NCI-H2107 (cell line): ENCODE results near the gene DUS2.

Source experiments
- DNase-seq: peaks from one replicate; lab custom pipeline; 2025; lab: John Stamatoyannopoulos, UW

Gene DUS2

DNA sequence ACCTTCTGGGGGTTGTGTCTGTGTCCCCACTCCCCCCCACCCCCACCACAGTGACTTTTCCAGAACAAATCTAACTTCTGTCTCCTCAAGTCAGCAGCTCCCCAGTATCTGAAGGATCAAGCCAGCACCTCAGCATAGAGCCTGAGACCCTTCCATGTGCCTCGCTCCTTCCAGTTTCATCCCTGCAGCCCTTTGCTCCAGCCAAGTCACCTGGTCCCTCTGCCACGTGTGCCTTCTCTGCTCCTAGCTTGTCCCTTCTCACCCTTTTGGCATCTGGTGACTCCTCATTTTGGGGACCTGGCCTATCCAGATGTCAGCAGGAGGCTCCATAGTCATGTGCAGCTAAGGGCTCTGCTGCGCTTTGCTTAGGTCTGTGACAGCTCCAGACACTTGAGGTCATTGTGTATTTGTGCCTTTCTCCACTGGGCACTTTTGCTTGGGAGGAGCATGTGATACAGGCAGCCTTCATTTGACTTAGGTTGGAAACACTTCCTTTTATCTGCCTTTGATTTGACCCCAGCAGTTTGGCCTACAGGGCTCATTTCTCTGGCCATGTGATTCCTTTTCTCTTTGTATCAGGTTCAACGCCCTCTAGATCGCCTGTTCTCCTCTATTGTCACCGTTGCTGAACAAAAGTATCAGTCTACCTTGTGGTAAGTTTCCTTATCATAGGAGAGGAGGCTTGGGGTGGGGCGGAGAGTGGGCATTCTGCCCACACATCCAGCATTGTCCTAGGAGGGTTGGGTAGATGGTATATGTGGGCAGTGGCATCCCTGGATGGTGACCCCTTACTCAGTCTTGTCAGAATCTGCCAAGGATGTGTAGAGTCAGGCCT, 55.0 kb downstream of the DUS2 start:
- no peak for DNase-seq

DNA sequence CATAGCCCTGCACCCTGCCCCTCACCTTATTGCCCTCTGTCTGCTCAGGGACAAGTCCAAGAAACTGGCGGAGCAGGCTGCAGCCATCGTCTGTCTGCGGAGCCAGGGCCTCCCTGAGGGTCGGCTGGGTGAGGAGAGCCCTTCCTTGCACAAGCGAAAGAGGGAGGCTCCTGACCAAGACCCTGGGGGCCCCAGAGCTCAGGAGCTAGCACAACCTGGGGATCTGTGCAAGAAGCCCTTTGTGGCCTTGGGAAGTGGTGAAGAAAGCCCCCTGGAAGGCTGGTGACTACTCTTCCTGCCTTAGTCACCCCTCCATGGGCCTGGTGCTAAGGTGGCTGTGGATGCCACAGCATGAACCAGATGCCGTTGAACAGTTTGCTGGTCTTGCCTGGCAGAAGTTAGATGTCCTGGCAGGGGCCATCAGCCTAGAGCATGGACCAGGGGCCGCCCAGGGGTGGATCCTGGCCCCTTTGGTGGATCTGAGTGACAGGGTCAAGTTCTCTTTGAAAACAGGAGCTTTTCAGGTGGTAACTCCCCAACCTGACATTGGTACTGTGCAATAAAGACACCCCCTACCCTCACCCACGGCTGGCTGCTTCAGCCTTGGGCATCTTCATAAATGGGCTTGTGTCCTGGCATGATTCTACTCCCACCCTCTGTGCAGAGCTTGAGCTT, 55.8 kb downstream of the DUS2 start:
- DNase-seq: no peak

DNA sequence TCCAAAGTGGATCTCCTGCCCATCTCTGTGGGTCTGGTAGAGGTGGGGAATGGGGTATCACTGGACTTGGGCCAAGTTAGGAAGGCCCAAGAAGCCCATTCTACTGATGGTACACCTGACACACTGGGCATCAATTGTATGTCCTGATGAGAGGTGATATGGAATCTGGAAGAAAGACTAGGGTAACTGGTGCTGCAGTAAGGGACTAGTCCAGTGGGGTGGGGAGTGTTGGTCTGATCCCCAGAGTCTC, 56.2 kb downstream of the DUS2 start:
- no peak for DNase-seq

DNA sequence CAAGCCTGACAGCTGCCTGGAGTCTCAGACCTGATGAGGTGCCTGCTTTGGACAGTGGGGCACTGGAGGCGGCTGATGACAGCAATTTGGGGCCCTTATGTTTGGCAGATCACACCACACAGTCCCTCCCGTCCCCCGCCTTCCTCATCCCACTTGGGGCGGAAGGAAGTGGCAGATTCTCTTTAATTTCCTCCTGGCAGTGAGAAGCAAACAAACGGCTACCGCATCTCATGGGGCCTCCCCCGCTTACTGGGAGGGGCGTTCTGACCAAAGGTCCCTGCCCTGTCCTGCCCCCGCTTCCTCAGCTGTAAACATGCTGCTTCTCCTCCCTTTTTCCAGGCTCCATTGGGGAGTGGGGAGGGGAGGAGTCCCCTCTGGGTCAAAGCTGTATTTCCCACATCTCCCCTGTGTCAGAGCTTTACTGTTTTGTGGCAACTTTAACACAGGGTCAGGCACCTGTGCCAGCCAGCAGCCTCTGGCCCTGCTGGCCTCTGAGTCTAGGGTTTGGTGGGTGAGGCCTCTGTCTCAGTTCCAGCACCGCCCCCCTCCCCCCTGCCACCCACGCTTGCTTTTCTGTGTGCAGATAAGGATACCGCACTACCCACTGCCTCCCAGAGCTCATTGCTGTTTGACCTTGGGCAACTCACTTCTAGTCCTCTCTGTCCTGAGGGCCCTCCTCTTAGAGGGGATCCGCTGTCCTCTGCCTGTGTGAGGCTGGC, 56.7 kb downstream of the DUS2 start:
- DNase-seq: no peak

DNA sequence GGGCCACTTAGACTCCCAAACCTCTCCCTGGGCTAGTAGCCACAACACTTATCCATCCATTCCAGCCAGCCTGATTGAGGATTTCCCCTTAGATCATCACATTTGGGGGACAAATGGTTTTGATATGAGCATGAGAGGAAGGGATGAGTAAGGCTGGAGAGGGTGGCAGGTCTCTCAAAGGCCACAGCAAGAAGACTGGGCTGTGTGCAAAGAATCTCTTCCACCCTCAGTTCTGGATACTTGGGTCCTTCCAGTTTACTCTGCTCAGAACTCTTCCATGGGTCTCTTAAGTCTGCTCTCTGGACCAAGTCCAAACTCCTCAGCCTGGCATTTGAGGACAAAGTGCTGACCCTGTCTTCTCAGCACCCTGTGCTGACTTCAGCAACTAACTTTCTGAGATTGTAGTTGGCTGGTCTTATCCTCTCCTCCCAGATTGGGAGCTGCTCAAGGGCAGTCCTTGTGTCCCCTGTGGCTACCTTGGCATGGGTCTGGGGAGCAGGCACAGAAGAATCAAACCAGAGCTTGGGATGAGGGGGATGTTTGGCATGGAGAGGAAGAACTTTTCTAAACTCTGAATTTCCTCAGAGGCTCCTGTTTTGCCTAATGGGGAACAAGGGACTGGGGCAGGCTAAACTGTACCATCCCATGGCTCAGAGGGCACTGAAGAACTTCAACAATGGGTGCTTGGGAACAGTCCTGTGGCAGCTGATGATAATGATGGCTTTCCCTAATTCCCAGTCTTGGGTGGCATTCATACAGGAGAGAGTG, 59.0 kb downstream of the DUS2 start:
- DNase-seq: no peak

DNA sequence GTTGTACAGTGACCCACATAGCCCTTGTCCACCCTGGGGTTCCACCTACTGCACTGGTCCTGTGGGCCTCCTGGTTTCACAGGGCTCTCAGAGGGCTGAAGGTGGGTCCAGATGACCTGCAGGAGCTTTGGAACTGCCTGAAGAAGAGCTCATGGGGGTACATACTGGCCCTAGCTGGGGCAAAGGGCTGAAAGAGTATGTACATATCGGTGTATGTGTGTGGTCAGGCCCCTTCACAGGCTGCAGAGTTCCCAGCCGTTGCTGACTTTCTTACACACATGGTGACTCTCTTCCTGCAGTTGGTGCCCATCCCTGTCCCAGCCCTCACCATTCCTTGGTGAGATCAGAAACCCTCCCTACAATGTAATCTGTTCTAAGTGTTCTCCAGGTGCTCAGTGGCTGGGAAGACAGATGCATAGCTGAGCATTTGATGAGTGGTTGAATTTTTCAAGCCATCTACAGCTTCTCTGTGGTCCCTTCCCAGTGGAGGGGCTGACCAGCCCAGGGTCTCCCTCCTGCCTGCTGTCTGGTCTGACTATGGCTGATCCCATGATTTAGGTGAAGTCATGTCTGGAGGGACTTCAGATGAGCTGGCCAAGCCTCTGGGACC, 59.6 kb downstream of the DUS2 start:
- no peak for DNase-seq

DNA sequence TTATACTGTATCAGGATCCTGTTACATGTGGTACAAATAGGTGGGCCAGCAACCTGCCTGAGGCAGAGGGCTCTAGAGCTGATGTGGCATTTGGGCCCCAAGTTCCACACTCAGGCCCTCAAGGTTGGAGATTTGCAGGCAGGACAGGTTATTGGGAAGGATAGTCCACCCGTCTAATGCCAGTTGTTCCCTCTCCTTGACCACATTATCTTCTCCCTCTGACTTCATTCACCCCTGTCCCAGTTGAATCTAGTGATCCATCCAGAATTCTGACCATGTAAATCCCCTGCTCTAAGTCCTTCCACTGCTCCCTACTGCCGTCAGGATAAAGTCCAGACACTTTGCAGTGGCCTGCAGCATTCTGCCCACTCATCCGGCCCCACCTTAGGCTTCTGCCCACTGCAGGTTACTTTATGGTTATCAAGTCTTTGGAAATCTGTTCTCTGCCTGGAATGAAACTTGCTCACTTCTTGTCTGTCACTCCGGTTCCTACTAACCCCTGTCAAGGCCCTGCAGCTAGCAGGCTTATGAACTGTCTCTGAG, 60.2 kb downstream of the DUS2 start:
- DNase-seq: no peak

DNA sequence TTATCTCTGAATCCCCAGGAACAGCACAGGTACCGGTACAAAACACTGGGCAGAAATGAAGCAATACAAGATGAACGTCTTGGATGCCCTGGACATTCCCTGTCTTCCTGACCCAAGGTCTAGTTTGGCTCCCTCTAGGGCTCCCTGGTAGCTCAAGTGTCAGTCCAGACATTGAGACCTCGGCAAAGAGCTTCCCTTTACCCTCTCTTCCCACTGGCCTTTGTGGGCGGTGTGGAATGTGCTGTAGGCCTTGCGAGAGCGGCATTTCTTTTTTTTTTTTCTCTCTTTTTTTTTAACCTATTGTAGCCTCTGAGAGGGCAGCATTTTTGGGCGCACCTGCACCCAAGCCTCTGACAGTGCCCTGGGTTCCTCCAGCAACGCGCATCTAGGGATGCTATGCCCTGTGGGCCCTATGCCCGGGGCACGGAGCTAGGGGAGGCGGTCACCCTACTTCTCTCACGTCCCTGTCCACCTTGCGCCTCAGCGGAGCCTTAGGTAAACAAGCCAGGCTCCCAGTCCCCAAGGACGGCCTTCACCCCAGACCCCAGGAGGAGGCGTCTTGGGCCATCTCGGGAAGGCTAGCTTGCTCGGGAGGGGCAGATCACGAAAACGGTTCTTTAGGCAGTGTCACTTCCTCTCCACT, 60.9 kb downstream of the DUS2 start:
- DNase-seq: no peak

DNA sequence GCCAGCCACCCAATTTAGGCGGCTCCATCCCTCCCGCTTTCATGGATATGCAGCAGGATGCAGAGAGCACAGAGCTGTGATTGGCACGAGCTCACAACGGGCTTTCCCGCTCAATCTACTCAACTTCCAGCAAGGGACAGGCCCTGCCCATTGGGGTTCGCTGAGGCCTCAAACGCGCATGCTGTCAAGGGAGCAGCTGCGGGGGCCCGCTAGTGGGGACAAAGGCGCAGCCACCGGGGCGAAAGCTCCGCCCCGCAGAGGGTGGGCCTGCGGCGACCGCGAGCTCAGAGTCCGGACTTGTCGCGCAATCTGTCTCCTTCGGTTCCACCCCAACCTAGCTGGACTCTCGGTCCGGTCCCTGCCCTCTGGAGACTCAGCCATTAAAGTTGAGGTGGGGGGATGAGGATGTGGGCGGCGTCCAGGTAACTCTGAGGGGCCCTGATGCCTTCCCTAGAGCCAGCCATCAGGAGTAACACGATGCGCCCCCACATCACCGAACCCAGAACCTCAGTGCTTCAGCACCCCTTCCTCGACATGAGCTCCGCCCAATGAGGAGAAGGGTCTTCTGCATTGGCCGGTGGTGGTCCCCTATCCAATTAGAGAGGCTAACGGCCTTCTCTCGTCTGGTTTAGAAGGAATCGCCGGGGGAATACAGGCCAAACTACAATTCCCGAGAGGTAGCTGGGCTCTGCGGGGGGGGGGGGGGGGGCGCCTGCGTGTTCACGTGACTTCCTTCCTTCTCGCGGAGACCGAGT, 61.6 kb downstream of the DUS2 start:
- DNase-seq: peak; percentile 92

DNA sequence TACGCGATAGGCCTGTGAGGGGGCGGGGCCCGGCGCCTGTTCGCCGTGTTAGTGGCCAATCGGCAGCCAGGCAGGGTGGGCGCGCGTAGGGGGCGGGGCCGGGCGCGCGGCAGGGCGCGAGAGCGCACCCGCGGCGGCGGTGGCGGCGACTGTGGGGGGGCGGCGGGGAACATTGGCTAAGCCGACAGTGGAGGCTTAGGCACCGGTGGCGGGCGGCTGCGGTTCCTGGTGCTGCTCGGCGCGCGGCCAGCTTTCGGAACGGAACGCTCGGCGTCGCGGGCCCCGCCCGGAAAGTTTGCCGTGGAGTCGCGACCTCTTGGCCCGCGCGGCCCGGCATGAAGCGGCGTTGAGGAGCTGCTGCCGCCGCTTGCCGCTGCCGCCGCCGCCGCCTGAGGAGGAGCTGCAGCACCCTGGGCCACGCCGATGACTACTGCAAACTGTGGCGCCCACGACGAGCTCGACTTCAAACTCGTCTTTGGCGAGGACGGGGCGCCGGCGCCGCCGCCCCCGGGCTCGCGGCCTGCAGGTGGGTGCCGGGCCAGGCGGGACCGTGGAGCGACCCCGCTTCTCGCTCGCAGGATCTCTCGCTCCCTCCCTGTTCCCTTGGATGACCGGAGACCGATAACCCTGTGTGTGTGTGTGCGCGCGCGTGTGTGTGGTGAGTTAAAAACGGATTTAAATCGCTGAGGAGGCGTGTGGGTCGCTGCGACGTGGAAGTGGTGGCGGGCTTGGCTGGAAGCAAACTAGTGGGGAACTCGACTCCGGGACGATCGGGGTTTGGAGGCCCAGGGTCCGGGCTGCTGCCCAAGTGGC, 62.4 kb downstream of the DUS2 start, which contains the start of gene NFATC3:
Gene NFATC3 (plus strand): TSS at position 112 of the 813 bp plus-strand sequence. CDS start 312 bp downstream, at position 424.
- peak; percentile 89 for DNase-seq

DNA sequence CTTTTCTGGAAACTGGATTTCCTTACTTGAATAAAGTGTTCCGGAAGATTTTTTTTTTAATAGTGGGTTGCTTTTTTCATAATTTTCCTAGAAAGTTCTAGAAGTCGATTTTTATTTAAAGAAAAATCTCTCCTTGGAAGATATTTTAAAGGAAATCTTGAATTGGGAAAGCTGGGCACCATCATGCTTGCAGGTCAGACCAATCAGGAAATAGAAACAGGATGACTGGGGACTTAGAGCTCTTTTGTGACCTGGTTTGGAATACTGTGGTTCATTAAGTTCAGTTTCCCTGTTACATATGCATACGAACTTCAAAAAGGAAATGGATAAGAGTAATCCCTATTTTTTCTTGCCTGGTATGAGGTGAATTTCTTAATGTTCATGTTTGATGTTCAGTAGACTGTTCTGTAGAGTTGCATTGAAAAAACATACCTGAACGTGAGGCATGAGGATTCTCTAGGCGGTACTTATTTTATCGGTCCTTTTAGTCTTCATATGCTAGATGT, 63.3 kb downstream of the DUS2 start:
- DNase-seq: peak; percentile 24

DNA sequence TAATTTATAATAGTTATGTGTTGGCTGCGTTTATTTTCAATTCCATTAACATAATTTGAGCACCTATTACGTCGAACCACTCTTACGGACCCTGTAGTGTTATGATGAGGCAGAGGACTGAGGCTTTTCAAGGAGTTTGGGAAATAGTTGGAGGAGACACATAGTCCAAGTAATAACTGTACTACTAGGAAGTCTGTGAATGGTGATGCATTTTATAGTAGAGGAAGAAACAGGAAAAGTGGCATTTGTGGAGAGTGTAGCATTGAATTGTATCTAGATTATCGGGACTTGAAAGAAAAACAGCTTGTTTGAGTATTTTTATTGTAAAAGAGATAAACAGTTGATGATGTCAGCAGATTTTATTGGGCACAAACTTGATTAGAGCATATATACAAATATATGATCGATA, 63.8 kb downstream of the DUS2 start:
- DNase-seq: no peak

DNA sequence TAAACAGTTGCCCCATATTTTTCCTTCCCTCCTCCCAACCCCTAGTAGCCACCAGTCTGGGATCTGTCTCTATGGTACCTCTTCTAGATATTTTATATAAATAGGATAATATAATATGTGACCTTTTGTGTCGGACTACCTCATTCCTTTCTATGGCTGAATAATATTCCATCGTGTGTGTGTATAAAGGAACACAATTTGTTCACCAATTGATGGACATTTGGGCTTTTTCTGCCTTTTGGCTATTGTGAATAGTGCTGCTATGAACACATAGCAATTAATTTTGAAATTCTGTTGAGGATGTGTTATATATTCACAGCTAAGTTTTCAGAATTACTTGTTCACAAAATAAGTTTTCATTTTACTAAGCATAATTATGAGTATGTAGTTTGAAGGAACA, 64.6 kb downstream of the DUS2 start:
- no peak for DNase-seq

DNA sequence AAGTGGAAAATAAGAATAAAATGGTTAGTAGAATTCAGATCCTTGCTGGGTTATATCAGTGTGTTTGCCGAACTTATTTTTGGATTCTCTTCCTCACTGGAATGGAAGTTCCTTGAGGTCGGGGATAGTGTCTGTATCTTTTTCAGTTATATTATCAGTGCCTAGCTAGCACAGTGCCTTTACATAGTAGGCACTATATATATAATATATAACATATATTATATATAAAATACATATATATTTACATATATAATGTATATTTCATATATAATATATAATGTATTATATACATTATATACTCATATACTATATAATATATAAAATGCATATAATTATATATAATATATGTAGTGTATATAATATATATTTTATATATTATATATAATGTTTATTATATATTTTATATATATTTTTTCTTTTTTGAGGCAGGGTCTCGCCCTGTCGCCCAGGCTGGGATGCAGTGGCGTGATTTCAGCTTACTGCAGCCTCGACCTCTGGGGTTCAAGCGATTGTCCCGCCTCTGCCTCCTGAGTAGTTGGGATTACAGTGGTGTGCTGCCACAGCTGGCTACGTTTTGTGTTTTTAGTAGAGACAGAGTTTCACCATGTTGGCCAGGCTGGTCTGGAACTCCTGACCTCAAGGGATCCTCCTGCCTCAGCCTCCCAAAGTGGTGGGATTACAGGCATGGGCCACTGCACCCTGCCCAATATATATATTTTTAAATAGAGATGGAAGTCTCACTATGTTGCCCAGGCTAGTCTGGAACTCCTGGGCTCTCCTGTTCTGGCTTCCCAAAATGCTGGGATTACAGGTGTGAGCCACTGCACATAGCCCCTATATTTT, 65.3 kb downstream of the DUS2 start:
- no peak for DNase-seq

DNA sequence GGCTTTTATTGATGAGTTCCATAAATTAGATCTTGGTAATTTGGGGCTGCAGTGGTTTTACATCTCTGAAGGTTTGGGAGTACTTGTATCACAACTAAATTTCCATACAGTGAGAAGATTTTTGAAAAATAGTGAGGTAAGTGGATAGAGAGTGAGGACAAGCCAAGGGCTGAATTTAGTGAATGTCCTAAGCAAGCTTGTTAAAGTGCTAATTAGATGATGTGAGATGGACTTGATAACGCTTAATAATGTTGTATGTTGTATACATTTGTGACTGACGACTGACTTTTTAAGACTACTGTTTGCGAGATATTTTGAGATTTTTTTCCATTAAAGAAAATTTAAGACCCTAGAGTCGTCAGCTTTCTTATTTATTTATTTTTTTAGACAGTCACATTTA, 66.0 kb downstream of the DUS2 start:
- no peak for DNase-seq

DNA sequence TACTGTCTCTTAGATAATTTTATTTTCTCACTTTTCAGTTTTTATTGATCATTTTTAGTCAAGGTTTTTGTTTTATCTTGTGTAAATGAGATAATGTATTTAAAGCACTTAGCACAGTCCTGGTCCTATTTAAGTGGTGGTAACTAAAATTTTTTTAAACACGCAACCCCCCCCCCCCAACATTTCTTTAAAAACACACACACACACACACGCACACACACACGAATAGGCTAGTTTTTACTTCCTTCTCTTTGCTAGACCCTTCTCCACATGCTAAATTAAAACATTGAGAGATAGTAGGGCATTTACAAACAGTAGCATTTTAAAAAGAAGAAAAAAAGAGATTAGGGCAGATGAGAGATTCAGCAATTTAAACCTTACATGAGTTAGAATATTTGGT, 67.0 kb downstream of the DUS2 start:
- no peak for DNase-seq

DNA sequence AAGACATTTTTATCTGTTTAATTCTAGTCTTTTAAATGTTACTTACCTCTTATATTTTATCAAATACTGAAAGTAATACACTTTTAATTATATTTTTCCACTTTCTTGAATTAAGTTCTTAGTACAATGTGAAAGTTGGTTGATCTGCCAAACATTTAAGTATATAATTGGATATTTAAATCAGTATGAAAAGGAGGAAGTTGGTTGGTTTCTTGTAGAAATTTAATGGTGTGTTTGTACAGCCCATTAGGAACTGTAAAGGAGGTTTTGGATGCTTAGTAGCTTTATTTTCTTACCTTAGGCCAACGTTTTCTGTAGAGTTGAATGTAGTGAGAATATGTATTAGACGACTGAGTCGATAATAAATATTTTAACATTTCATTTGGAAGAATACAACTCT, 67.4 kb downstream of the DUS2 start:
- no peak for DNase-seq
